HG03066 (cell line): ENCODE measurements around the gene HMOX1.
"Not testable (repeated sequence)": the region's sequence is repeated elsewhere in the genome, so short reads cannot be mapped to it uniquely, and the experiment has no call there.

ENCODE experiments used
- ATAC-seq: cut with Tn5 transposase; IDR thresholded peaks from one replicate; pipeline ENCODE4 v1.9.1; 2021; ENCODE audit warnings: low read depth; ENCODE audit not compliant: unreplicated experiment

Gene HMOX1

GRCh38 chr22:35349704-35350538 lies 31.0 kb upstream of the HMOX1 start:
- ATAC-seq = no peak

DNA sequence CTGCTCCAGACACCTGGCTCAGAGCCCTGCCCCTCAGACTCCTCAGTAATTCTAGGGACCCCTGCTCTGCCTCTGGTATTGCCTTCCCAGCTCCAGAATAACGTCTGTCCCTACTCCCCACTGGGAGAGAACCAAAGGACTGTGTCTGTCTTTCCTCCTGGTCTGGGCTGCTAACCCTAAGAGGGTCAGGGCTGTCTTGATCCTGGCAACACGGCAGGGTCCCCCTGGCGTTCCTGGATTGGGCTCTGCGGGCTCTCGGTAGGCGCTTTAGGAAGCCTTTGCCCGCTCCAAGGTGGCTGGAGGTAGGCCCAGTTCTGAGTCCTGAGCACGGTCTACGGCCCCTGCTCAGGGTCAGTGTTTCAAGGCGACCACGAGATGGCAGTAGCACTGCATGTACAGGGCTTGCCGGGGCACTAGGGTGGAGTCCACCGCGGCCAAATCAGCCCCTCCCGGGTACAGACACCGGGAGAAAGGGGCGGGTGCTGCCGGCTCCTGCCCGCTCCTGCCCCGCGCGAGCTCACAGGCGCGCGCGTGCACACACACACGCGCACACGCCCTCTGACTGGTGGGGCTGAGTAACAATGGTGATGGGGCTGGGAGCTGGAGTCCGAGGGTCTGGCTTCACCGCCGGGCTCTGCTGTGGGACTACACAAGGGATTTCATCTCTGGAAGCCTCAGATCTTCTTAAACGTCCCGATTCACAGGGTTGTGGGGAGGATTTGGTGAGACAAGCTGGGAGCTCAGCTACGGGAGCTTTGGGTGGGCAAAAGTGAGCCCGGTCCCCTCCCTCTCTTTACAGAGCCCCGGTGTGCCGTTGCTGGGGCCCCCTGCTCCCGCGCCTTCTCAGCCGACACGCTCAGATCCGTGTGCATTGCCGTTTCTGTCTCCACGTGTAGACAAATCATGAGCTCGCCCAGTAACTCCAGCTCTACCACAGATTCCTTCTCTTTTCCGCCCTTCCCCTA lies 30.1 kb upstream of the HMOX1 start:
- ATAC-seq = peak; percentile 73

- no peak for ATAC-seq
Measured at GRCh38 chr22:35352214-35353111, 28.4 kb upstream of the HMOX1 start.

DNA sequence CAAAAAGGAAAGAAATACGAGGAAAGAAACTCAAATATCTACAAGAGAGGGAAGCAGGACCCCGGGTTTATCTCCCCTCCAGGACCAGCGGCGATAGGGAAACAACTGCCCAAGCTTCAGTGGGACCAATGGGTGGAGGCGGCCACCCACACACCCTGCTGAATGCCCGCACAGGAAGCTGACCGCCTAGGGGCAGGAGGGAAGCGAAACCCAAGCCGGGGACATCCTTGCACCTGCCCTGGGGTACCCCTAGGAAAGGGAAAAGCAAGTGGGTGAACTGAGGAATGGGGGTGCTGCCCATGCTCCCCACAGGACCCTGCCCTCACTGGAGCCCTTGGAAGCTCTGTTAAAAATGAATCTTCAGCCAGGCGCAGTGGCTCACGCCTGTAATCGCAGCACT lies 27.6 kb upstream of the HMOX1 start:
- no peak for ATAC-seq

DNA sequence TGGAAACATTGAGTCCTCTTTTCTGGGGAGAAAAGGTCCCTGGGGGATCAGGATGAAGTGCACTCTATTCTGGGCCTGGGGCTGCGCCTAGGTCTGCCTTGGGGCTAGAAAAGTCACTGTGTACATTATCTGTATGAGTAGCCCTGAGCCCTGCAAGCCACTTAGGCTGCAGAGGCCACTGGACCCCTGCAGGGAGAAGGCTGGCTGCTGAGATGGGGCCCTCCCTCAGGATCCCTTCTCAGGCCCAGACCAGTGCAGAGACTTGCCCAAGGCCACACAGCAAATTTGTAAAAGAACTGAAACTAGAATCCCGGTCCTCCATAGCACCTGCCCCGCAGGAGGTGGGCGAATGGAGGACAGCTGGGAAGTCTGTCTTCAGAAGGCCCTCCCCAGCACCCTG lies 26.8 kb upstream of the HMOX1 start:
- no peak for ATAC-seq

DNA sequence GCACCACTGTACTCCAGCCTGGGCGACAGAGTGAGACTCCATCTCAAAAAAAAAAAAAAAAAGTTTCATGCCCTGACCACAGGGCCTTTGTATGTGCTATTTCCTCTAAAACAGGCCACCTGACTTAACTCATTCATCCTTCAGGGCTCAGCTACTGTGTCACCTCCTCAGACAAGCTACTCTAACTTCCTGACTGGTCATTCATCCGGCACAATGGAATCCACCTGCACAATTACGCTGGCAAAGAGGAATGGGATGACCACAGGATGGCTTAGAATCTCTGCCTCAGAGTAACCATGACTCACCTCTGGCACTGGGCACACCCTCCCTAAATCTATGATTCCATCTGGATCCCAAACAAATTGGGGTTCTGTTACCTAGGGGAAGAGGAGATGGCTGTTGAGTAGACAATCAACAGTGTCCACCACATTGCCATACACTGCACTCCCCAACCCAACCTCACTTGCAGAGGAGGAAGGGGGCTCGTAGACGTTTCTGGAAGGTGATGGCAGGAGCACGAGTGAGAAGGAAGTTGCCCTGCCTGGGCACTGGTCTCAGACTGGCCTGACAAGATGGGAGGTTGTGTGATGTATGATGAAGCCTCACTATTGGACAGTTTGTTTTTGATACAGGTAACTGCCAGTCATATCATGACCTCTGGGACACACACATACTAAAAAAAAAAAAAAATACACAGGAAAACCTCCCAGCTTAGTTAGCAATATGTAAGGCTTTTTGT lies 22.8 kb upstream of the HMOX1 start:
- ATAC-seq = no peak

GRCh38 chr22:35359380-35360065 lies 21.4 kb upstream of the HMOX1 start:
- no peak for ATAC-seq

- no peak for ATAC-seq
Measured at GRCh38 chr22:35361001-35361558, 19.8 kb upstream of the HMOX1 start.

DNA sequence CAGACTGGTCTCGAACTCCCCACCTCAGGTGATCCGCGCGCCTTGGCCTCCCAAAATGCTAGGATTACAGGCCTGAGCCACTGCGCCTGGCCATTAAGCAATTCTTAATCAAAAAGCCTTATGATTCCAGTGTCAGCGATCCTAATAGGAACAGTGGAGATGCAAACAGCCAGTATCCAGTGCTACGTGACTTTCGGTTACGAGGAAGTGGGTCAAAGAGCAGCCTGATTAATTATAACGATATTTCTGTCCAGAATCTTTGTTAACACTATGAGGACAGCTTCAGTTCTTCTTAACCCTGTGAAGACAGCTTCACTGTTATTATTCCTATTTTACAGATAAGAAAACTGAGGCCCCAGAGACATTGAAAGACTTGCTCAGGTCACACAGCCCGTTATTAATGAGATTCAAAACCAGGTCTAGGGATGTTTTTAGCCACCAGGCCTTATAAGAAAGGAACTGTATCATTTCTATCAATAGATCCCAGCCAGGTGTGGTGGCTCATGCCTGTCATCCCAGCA lies 17.3 kb upstream of the HMOX1 start:
- ATAC-seq = no peak

DNA sequence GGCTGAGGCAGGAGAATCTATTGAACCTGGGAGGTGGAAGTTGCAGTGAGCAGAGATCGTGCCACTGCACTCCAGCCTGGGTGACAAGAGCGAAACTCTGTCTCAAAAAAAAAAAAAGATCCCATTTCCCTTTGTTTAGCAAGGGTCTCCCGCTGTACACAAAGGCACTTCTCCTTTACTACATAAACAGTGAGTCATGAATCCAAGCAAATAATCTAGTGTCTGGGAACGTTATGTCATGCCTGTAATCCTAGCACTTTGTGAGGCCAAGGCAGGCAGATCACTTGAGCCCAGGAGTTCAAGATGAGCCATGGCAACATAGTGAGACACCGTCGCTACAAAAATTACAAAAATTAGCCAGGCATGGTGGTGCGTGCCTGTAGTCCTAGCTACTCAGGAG lies 16.7 kb upstream of the HMOX1 start:
- ATAC-seq = not testable (repeated sequence)

GRCh38 chr22:35367331-35367886 lies 13.5 kb upstream of the HMOX1 start:
- ATAC-seq = no peak

DNA sequence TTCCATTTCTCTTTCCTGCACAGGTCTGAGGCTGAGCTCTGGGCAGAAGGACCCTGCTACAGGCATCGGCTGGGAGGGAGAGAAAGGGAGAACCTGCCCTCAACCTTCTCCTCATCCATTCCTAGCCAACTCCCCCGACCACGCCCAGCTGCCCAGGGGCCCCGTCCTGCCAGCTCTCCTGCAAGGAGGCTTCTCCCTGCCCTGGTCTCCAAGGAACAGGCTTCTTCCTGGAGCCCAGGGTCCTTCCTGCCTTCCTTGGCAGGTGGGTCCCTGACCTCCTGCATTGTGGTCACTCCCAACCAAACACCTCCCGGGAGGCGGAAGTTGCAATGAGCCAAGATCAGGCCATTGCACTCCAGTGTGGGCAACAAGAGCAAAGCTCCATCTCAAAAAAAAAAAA lies 12.5 kb upstream of the HMOX1 start:
- ATAC-seq = no peak

GRCh38 chr22:35369996-35370395 lies 10.9 kb upstream of the HMOX1 start:
- no peak for ATAC-seq

DNA sequence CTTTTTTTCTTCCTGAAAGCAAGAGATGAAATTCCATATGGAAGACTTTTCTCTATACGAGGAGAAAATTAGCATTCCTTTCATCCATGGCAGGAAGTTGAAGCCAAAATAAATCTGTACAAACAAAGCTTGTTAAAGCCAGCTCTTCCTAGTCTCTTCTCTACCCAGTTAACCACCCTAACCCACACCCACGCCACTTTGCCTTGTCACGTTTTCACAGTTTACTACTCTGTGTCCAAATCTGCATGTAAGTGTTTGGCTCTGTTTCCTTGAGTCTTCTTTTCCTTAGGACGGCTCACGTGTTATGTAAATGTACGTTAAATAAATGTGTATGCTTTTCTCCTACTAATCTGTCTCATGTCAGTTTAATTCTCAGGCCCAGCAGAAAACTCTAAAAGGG lies 7.1 kb upstream of the HMOX1 start:
- ATAC-seq = no peak

DNA sequence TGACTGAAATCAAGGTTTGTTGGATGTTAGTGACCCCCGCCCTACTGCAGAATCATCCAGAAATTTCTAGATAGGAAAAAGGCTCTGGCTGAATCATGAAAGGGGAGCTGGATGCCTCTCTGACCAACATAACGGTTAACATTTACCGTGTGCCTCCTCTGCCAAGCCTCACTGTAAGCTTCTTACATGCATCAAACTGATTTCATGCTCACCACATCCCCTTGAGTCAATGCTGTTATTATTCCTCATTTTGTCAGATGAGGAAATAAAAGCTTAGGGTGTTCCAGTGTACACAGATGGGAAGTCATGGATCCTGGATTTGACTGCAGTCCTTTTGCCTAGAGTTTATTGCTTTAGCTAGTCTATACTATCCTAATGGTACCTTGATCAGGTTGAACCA lies 5.9 kb upstream of the HMOX1 start:
- no peak for ATAC-seq

GRCh38 chr22:35375526-35375925 lies 5.4 kb upstream of the HMOX1 start:
- no peak for ATAC-seq

GRCh38 chr22:35376728-35377472 lies 4.0 kb upstream of the HMOX1 start:
- peak; percentile 61 for ATAC-seq

DNA sequence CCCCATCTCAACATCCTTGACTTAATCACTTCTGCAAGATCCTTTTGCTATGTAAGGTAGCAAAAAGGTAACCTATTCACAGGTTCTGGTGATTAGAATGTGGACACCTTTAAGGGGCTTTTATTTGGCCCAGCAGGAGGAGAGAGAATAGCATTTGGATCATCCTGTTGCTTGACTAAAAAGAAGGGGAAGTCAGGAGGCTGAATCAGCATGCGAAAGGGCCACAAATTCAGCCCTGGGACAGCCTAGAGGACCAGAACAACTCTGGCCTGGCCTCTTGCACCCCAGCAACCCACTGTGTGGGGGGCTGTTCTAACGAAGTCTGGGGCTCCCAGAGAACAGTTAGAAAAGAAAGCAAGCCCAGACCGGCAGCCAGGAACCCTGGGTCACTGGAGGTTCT lies 3.2 kb upstream of the HMOX1 start:
- ATAC-seq = no peak
